IMR-90 (cell line): Measurements from ENCODE around the gene SKIL. TPM values are rescaled to one million over a fixed set of nuclear protein-coding genes. Genes with fewer than 3 reads are reported as not detected.

Experiments used
- USF2 ChIP-seq: fragments of 150-350 bp; IDR thresholded peaks from 2 replicates; pipeline ENCODE4 v1.6.1; 2017; ENCODE audit warnings: mild to moderate bottlenecking, antibody characterized with exemption, low read length, low read depth
- polyA plus RNA-seq, 3 experiments: library from polyadenylated mRNA; depleted of rRNA; stranded (reverse); fragments of >200 nt; gene quantifications; 2 replicates each; pipeline ENCODE4 v1.2.3, GENCODE V29; 2012; ENCODE audit warnings: low replicate concordance in 1 of 3
- total RNA-seq: library from RNA; depleted of rRNA; stranded (reverse); fragments of >200 nt; gene quantifications from 2 replicates; pipeline ENCODE4 v1.2.3, GENCODE V29; 2012
- TF ChIP-seq, protein P1 (sequence below): conservative IDR thresholded peaks from 2 replicates; pipeline ENCODE4 v1.5.1; 2012; ENCODE audit warnings: mild to moderate bottlenecking, low read depth, low read length, improper control_type of control experiment

The SKIL gene
- total and polyA plus RNA-seq, 2 of the 4 experiments (the other 2 are of a cell fraction): 9.2 to 55.9 TPM

DNA sequence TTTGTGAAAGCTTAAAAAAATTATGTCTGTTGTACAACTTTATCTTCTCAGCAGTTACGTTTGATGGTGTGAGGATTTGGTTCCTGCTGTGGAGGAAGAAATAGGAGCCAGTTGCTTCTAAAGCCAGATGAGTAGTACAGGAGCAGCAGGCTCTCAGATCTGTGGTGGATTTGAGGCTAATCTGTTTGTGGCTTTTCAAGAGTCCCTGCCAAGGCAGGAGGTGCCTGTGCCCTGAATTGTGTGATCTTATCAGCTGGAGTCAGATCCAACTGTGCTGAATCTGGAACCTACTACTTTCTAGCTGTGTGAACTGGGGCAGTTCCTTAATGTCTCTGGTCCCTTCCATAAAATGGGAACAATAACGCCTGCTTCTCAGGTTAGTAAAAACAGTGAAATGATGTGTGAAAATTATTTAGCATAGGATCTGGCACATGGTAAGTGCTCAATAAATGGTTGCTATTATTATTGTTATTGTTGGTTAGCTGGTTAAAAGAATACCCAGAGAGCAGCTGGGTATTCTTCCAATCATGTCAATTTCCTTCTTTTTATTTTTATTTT lies 68.8 kb downstream of the SKIL start (continued):
- TF ChIP-seq, protein P1, sequence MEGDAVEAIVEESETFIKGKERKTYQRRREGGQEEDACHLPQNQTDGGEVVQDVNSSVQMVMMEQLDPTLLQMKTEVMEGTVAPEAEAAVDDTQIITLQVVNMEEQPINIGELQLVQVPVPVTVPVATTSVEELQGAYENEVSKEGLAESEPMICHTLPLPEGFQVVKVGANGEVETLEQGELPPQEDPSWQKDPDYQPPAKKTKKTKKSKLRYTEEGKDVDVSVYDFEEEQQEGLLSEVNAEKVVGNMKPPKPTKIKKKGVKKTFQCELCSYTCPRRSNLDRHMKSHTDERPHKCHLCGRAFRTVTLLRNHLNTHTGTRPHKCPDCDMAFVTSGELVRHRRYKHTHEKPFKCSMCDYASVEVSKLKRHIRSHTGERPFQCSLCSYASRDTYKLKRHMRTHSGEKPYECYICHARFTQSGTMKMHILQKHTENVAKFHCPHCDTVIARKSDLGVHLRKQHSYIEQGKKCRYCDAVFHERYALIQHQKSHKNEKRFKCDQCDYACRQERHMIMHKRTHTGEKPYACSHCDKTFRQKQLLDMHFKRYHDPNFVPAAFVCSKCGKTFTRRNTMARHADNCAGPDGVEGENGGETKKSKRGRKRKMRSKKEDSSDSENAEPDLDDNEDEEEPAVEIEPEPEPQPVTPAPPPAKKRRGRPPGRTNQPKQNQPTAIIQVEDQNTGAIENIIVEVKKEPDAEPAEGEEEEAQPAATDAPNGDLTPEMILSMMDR: no peak
- no peak for TF ChIP-seq USF2
